ENCODE data around the gene TNS4.

TNS4 gene

GRCh38 chr17:40511136-40511535 is 9.7 kb upstream of the TNS4 start:
- no peak overlapping the region for H3K4me3 Mint-ChIP-seq
- H3K9me3 Mint-ChIP-seq = no peaks in the 10 kb centered on the region
- peaks cover 39% of the 10 kb centered on the region for H3K4me1 Mint-ChIP-seq
- TF ChIP-seq, protein P1, sequence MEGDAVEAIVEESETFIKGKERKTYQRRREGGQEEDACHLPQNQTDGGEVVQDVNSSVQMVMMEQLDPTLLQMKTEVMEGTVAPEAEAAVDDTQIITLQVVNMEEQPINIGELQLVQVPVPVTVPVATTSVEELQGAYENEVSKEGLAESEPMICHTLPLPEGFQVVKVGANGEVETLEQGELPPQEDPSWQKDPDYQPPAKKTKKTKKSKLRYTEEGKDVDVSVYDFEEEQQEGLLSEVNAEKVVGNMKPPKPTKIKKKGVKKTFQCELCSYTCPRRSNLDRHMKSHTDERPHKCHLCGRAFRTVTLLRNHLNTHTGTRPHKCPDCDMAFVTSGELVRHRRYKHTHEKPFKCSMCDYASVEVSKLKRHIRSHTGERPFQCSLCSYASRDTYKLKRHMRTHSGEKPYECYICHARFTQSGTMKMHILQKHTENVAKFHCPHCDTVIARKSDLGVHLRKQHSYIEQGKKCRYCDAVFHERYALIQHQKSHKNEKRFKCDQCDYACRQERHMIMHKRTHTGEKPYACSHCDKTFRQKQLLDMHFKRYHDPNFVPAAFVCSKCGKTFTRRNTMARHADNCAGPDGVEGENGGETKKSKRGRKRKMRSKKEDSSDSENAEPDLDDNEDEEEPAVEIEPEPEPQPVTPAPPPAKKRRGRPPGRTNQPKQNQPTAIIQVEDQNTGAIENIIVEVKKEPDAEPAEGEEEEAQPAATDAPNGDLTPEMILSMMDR (IDR thresholded peaks at IDR 0.05; ENCODE audit: unreplicated experiment in 3 of 3) = no peak
- H3K27me3 Mint-ChIP-seq (ENCODE audit: low read depth) = peaks cover 10% of the 10 kb centered on the region
- H3K27ac Mint-ChIP-seq = peak overlapping the region; percentile 19 to 44 (median 24)
- no peaks in the 10 kb centered on the region for H3K36me3 Mint-ChIP-seq (ENCODE audit: low read depth)

- Mint-ChIP-seq H3K9me3 (no peaks in the 10 kb centered on the region), H3K27ac (peak overlapping the region in 1 of 3 experiments; percentile 24), H3K4me3 (no peak overlapping the region)
Observed at GRCh38 chr17:40510328-40510648, 8.9 kb upstream of the TNS4 start.

GRCh38 chr17:40509626-40510327 is 8.4 kb upstream of the TNS4 start:
- Mint-ChIP-seq H3K36me3 (ENCODE audit: low read depth) (no peaks in the 10 kb centered on the region), H3K27me3 (ENCODE audit: low read depth) (peaks cover 12% of the 10 kb centered on the region), H3K27ac (peak overlapping the region in 1 of 3 experiments; percentile 17), H3K4me1 (peaks cover 41% of the 10 kb centered on the region), H3K9me3 (no peaks in the 10 kb centered on the region), H3K4me3 (no peak overlapping the region)
- TF ChIP-seq, protein P1 (IDR thresholded peaks at IDR 0.05; ENCODE audit: unreplicated experiment in 3 of 3) = no peak

More at GRCh38 chr17:40510328-40510648, 8.9 kb upstream of the TNS4 start:
- Mint-ChIP-seq H3K36me3 (ENCODE audit: low read depth) (no peaks in the 10 kb centered on the region), H3K4me1 (peaks cover 41% of the 10 kb centered on the region), H3K27me3 (ENCODE audit: low read depth) (peaks cover 12% of the 10 kb centered on the region)
- TF ChIP-seq, protein P1 (IDR thresholded peaks at IDR 0.05; ENCODE audit: unreplicated experiment in 3 of 3) = no peak

- peak overlapping the region; percentile 12 to 63 (median 38) for H3K27ac Mint-ChIP-seq
- peaks cover 13% of the 10 kb centered on the region for H3K27me3 Mint-ChIP-seq (ENCODE audit: low read depth)
- H3K36me3 Mint-ChIP-seq (ENCODE audit: low read depth) = no peaks in the 10 kb centered on the region
- peaks cover 35% of the 10 kb centered on the region for H3K4me1 Mint-ChIP-seq
- no peaks in the 10 kb centered on the region for H3K9me3 Mint-ChIP-seq
- TF ChIP-seq, protein P1 (IDR thresholded peaks at IDR 0.05; ENCODE audit: unreplicated experiment in 3 of 3) = no peak
- H3K4me3 Mint-ChIP-seq = no peak overlapping the region
Observed at GRCh38 chr17:40506786-40507185, 5.4 kb upstream of the TNS4 start.

GRCh38 chr17:40503154-40503553 is 1.7 kb upstream of the TNS4 start:
- H3K36me3 Mint-ChIP-seq (ENCODE audit: low read depth) = no peaks in the 10 kb centered on the region
- peaks cover 29% of the 10 kb centered on the region for H3K4me1 Mint-ChIP-seq
- H3K27me3 Mint-ChIP-seq (ENCODE audit: low read depth) = peaks cover 14% of the 10 kb centered on the region
- peak overlapping the region in 1 of 3 experiments; percentile 29 for H3K27ac Mint-ChIP-seq
- TF ChIP-seq, protein P1 (IDR thresholded peaks at IDR 0.05; ENCODE audit: unreplicated experiment in 3 of 3) = no peak
- H3K9me3 Mint-ChIP-seq = no peaks in the 10 kb centered on the region
- H3K4me3 Mint-ChIP-seq = no peak overlapping the region

DNA sequence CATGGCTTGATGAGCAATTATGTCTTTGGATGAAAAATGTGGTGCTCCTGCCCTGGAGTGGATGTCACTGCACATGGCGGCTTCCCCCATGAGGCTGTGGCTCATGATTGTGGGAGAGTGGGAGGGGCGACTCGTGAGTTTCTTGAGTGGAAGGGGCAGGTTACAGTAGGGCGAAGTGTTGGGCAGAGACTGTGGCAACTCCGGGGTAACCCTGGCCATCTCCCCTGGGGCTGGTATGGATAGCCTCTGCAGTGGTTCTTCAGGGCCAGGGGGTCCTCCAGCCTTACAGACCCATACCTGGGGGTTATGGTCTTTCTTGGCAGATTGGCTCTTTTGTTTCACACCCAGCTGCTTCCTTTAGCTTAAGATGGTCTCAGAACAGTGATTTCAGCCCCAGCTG is 1.3 kb upstream of the TNS4 start:
- peaks cover 30% of the 10 kb centered on the region for H3K4me1 Mint-ChIP-seq
- TF ChIP-seq, protein P1 (IDR thresholded peaks at IDR 0.05; ENCODE audit: unreplicated experiment in 3 of 3) = no peak
- no peak overlapping the region for H3K4me3 Mint-ChIP-seq
- peak overlapping the region in 1 of 3 experiments; percentile 29 for H3K27ac Mint-ChIP-seq
- peaks cover 14% of the 10 kb centered on the region for H3K27me3 Mint-ChIP-seq (ENCODE audit: low read depth)
- no peaks in the 10 kb centered on the region for H3K9me3 Mint-ChIP-seq
- H3K36me3 Mint-ChIP-seq (ENCODE audit: low read depth) = no peaks in the 10 kb centered on the region

Measured in nephron (organoid).